Endothelial cell of umbilical vein (primary cell): Measurements from ENCODE around the gene MCL1. TPM values are rescaled to one million over a fixed set of nuclear protein-coding genes. Genes with fewer than 3 reads are reported as not detected.

Source experiments
- BruUV-seq: library from RNA; stranded (reverse); fragments of 400-500 nt; replicated peaks from 2 replicates; lab custom pipeline; 2021; lab: Mats Ljungman, UMichigan
- CTCF ChIA-PET: fragments of 300-600, 350-600 bp; sonication (Branson Sonifier 250); formaldehyde crosslinking; loops from one replicate; lab custom pipeline; 2021; ENCODE audit warnings: antibody characterized with exemption, inconsistent platforms; lab: Charles Lee
- POLR2A ChIA-PET: fragments of 300-600, 350-600 bp; sonication (Branson Sonifier 250); formaldehyde crosslinking; loops from one replicate; lab custom pipeline; 2021; ENCODE audit warnings: antibody characterized with exemption, inconsistent platforms; lab: Charles Lee
- DNase-seq: peaks from one replicate; pipeline ENCODE4 v3.0.0-alpha.2; 2011; ENCODE audit warnings: low read depth, low spot score
- FAIRE-seq: peaks from 2 replicates; lab custom pipeline; 2011; peaks lifted over from hg19 to GRCh38; lab: Jason Lieb, UNC
- H2AFZ ChIP-seq: 2 replicates; pipeline ENCODE4 v1.6.0; 2012; ENCODE audit warnings: low read depth, low read length, control low read depth, inconsistent platforms
- H3K27ac ChIP-seq: 2 replicates; pipeline ENCODE4 v1.5.1; 2011; ENCODE audit warnings: low read depth, mild to moderate bottlenecking, control low read depth, low read length, moderate library complexity; ENCODE audit not compliant: insufficient read depth
- H3K27me3 ChIP-seq, 2 experiments: 2 replicates each; pipeline versions ENCODE4 v1.6.0 to v1.6.1; 2011; ENCODE audit warnings: low read length in 2 of 2, mixed read lengths in 1 of 2; ENCODE audit not compliant: control insufficient read depth in 2 of 2, insufficient read depth in 2 of 2
- H3K36me3 ChIP-seq, 2 experiments: 2 replicates in 1 of 2; 3 replicates in 1 of 2; pipeline ENCODE4 v1.5.1; 2011; ENCODE audit warnings: low read length in 2 of 2, mild to moderate bottlenecking in 1 of 2, moderate library complexity in 1 of 2; ENCODE audit not compliant: control insufficient read depth in 2 of 2, insufficient read depth in 2 of 2; ENCODE audit errors: extremely low read depth in 1 of 2
- H3K4me1 ChIP-seq: 3 replicates; pipeline ENCODE4 v1.5.1; 2011; ENCODE audit warnings: mild to moderate bottlenecking, low read length; ENCODE audit not compliant: control insufficient read depth, insufficient read depth; ENCODE audit errors: extremely low read depth
- H3K4me2 ChIP-seq: 2 replicates; pipeline ENCODE4 v1.6.1; 2011; ENCODE audit warnings: low read length, control low read depth, mixed read lengths; ENCODE audit not compliant: insufficient read depth
- H3K4me3 ChIP-seq, 3 experiments: fragments of 200-600 bp in 1 of 3; sonication (generic), shearing (Covaris generic) in 1 of 3; replicated peaks in 1 of 3; 2 replicates each; pipeline ENCODE4 v1.5.1; 2011 to 2016; ENCODE audit warnings: control low read depth in 3 of 3, low read length in 3 of 3, mild to moderate bottlenecking in 2 of 3, inconsistent platforms in 1 of 3, low read depth in 1 of 3, moderate library complexity in 1 of 3; ENCODE audit not compliant: insufficient read depth in 1 of 3
- H3K79me2 ChIP-seq: 2 replicates; pipeline ENCODE4 v1.6.0; 2012; ENCODE audit warnings: low read length, inconsistent platforms; ENCODE audit not compliant: control insufficient read depth, insufficient read depth
- H3K9ac ChIP-seq: replicated peaks from 2 replicates; pipeline ENCODE3; 2011; ENCODE audit warnings: low read length, control low read depth; ENCODE audit not compliant: insufficient read depth; ENCODE audit errors: extremely low read depth
- H3K9me1 ChIP-seq: replicated peaks from 3 replicates; pipeline ENCODE4 v1.6.0; 2011; ENCODE audit warnings: mild to moderate bottlenecking, low read length; ENCODE audit not compliant: control insufficient read depth, insufficient read depth; ENCODE audit errors: extremely low read depth
- H3K9me3 ChIP-seq: replicated peaks from 2 replicates; pipeline ENCODE4 v1.5.1; 2012; ENCODE audit warnings: low read length, inconsistent platforms; ENCODE audit not compliant: control insufficient read depth, insufficient read depth
- H4K20me1 ChIP-seq: replicated peaks from 2 replicates; pipeline ENCODE3; 2011; ENCODE audit warnings: mild to moderate bottlenecking, low read length; ENCODE audit not compliant: control insufficient read depth, insufficient read depth; ENCODE audit errors: extremely low read depth
- CTCF ChIP-seq, 2 donors: IDR thresholded peaks; 1 replicate in 1 of 2; 2 replicates in 1 of 2; pipeline ENCODE4 v1.5.1; 2011; ENCODE audit warnings: low read length in 2 of 2, mild to moderate bottlenecking in 2 of 2, moderate library complexity in 2 of 2, control low read depth in 1 of 2, inconsistent platforms in 1 of 2, low read depth in 1 of 2; ENCODE audit not compliant: insufficient read depth in 1 of 2; ENCODE audit errors: extremely low read depth in 1 of 2
- FOS ChIP-seq: IDR thresholded peaks from 2 replicates; pipeline ENCODE4 v1.6.1; 2011; ENCODE audit warnings: mild to moderate bottlenecking, low read length, moderate library complexity, borderline replicate concordance; ENCODE audit not compliant: insufficient read depth
- GATA2 ChIP-seq: IDR thresholded peaks from 2 replicates; pipeline ENCODE4 v1.7.0; 2011; ENCODE audit warnings: low read depth, mild to moderate bottlenecking, moderate library complexity, mixed read lengths, low read length; ENCODE audit not compliant: insufficient read length, insufficient read depth
- MAX ChIP-seq: IDR thresholded peaks from 2 replicates; pipeline ENCODE4 v1.6.1; 2011; ENCODE audit not compliant: insufficient read depth, insufficient read length
- POLR2A ChIP-seq: IDR thresholded peaks from 2 replicates; pipeline ENCODE4 v1.6.1; 2012; ENCODE audit warnings: low read depth, mild to moderate bottlenecking, control low read depth, low read length
- POLR2AphosphoS5 ChIP-seq: IDR thresholded peaks from 2 replicates; pipeline ENCODE4 v1.6.1; 2012; ENCODE audit warnings: low read depth, mild to moderate bottlenecking, control low read depth, low read length, moderate library complexity; ENCODE audit not compliant: insufficient read depth
- dilution Hi-C: fragments of 300-500 bp; cut with MboI; formaldehyde crosslinking; loops from one replicate; pipeline ENCODE4 v1.15.0; 2019; ENCODE audit warnings: low sequenced_read_pairs; ENCODE audit not compliant: extremely low pct_ligation_motif_present
- intact Hi-C: fragments of 100-400 bp; cut with micrococcal nuclease; formaldehyde crosslinking; loops from one replicate; pipeline ENCODE4 v1.10.0; 2022
- polyA plus RNA-seq, 4 experiments: library from polyadenylated mRNA; depleted of rRNA in 3 of 4; stranded (reverse) in 3 of 4; unstranded in 1 of 4; fragments of >200 nt; gene quantifications; 2 replicates each; pipeline versions ENCODE4 v1.2.1 to v1.2.3, GENCODE V29; 2011 to 2012; ENCODE audit warnings: missing spikeins in 1 of 4
- total RNA-seq: library from RNA; stranded (reverse); gene quantifications from 2 replicates; pipeline ENCODE4 v1.2.3, GENCODE V29; 2021

The MCL1 gene
- total and polyA plus RNA-seq, 2 donors (not counting 3 experiments of a cell fraction or from before 2014, with no cell fraction given) = 87.3 to 186 TPM

DNA sequence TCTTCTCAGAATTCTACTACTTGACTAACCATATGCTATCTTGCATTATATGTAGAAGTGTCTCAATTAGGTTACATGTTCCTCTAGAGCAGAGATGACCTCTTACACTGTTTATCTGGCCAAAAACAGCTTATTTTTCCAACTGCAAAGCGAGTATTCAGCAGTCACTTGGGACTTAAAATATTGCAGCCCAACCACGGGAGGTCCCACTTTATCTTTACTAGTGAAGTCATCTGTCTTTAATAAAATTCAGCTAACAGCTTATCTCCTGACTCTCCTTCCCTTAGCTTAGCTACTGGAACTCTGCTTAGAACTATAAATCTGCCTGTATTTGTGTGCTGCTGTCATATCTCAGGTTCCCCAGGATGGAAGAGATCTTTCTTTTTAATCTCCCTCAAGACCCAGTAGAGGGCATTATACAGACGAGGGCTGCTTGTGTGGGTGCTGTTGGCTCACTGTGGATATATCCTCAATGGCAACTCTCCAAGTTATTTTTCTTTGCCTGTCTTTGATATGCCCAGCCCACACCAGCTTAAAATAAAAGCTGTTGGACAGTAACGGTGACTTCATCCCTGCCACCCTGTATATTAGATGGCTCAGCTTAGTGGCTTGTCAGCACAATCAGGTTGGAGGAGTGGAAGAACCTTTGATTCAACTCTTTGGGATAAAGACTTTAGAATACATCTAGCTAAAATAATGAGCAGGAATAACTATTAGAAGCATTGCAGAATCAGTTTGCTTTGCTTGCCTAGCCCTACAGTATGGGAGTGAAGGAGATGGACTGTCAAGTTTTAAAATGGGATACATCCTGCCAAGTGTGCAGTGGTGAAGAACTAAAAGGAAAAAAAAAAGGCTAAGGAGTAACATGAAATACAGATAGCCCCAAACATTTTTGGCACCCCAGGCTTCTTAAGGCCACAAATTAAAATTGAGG lies 40.4 kb upstream of the MCL1 start:
- ChIA-PET CTCF (interaction anchor here (0.8 to 13.1 kb wide), 12 partner anchors 8 to 376 kb away, joined by 3 to 288 read pairs (median 6); partner anchors contain the start of genes ENSA and MCL1), POLR2A (interaction anchor here (0.7 to 4.8 kb wide), 5 partner anchors 41 to 59 kb away, joined by 3 to 43 read pairs (median 4); partner anchors contain the start of gene MCL1)
- Histone ChIP-seq H3K9me1 (no peaks in the 10 kb centered on the region), H3K4me3 (no peak overlapping the region), H3K36me3 (peaks cover 2 to 8% of the 10 kb centered on the region in 2 experiments), H3K27ac (peak overlapping the region; percentile 30), H4K20me1 (no peaks in the 10 kb centered on the region), H2AFZ (no peak overlapping the region), H3K4me2 (no peak overlapping the region), H3K4me1 (peaks cover 38% of the 10 kb centered on the region), H3K79me2 (peaks cover 5% of the 10 kb centered on the region), H3K9me3 (no peaks in the 10 kb centered on the region), H3K9ac (no peak overlapping the region), H3K27me3 (no peaks in the 10 kb centered on the region)
- dilution Hi-C loops (no loop called here), intact Hi-C loops (loop anchor here (5.0 to 10.0 kb wide), 3 partner anchors 158 to 302 kb away; partner anchors contain the start of gene RPRD2)
- FAIRE-seq = peak; percentile 44
- TF ChIP-seq CTCF (IDR thresholded peaks at IDR 0.05; ENCODE audit: extremely low read depth in 1 of 2, insufficient read depth in 1 of 2, low read depth in 1 of 2, low read length in 2 of 2) = peak in 1 of 2 donors; percentile 23
- TF ChIP-seq FOS = no peak
- no peak for TF ChIP-seq GATA2
- TF ChIP-seq POLR2A = peak; percentile 37
- TF ChIP-seq POLR2AphosphoS5 = peak; percentile 8
- TF ChIP-seq MAX = no peak
- no TSS peak for BruUV-seq
- DNase-seq = peak; percentile 85
